OCI-LY3 (cell line): Measurements from ENCODE around the gene RHBDD2.

Source experiments
- CTCF ChIP-seq: fragments of 200-600, 300-600 bp; sonication (generic); IDR thresholded peaks from 2 replicates; pipeline ENCODE4 v1.5.1; 2014; ENCODE audit warnings: antibody characterized with exemption, low read length, low read depth
- EZH2phosphoT487 ChIP-seq: fragments of 200-600 bp; shearing (Covaris generic); IDR thresholded peaks from 2 replicates; pipeline ENCODE4 v1.6.1; 2018; ENCODE audit warnings: antibody characterized with exemption, mixed run types, low read depth

DNA sequence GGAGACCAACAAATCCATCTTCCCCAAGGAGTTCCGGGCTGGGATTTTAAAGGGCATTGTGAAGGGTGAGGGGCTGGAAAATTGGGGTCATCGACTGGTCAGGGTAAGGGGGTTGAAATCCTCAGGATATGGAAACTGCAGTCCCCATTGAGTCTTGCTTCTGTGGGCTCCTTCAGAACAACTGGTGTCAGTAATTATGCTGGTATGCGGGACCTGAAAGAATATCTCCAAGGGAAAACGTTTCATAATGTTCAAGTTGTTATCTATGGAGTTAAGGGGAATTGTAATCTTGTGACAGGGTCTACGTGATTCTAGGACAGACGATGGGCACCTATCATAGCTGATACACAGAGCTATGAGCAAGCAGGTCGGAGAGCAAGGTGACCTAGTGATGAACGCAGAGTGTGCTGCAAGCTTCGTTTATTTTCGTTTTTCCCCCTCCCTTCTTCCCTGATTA is 494 bp upstream of the RHBDD2 start:
- no peak for TF ChIP-seq CTCF
- TF ChIP-seq EZH2phosphoT487 = no peak
